Duodenal mucosa (tissue), 2 donors: ENCODE measurements around the gene SH3BGR.

Experiments used
- H3K27ac ChIP-seq: one replicate; pipeline ENCODE4 v1.7.0; 2013; ENCODE audit warnings: low read depth, low read length
- H3K27me3 ChIP-seq, 2 donors: one replicate each; pipeline ENCODE4 v1.7.0; 2013; ENCODE audit warnings: low read length in 2 of 2, control low read depth in 1 of 2; ENCODE audit not compliant: insufficient read depth in 2 of 2, control insufficient read depth in 1 of 2
- H3K36me3 ChIP-seq, 2 donors: one replicate each; pipeline ENCODE4 v1.7.0; 2013; ENCODE audit warnings: low read length in 2 of 2, control low read depth in 1 of 2; ENCODE audit not compliant: insufficient read depth in 2 of 2, control insufficient read depth in 1 of 2
- H3K4me1 ChIP-seq, 2 donors: one replicate each; pipeline ENCODE4 v1.7.0; 2013; ENCODE audit warnings: low read length in 2 of 2, control low read depth in 1 of 2; ENCODE audit not compliant: insufficient read depth in 2 of 2, control insufficient read depth in 1 of 2
- H3K4me3 ChIP-seq, 2 donors: one replicate each; pipeline ENCODE4 v1.7.0; 2013; ENCODE audit warnings: low read length in 2 of 2, low read depth in 1 of 2
- H3K9ac ChIP-seq, 2 donors: one replicate each; pipeline ENCODE4 v1.7.0; 2013; ENCODE audit warnings: low read length in 2 of 2, low read depth in 1 of 2
- H3K9me3 ChIP-seq, 2 donors: one replicate each; pipeline ENCODE4 v1.7.0; 2013; ENCODE audit warnings: low read length in 2 of 2, control low read depth in 1 of 2; ENCODE audit not compliant: control insufficient read depth in 1 of 2

The SH3BGR gene

DNA sequence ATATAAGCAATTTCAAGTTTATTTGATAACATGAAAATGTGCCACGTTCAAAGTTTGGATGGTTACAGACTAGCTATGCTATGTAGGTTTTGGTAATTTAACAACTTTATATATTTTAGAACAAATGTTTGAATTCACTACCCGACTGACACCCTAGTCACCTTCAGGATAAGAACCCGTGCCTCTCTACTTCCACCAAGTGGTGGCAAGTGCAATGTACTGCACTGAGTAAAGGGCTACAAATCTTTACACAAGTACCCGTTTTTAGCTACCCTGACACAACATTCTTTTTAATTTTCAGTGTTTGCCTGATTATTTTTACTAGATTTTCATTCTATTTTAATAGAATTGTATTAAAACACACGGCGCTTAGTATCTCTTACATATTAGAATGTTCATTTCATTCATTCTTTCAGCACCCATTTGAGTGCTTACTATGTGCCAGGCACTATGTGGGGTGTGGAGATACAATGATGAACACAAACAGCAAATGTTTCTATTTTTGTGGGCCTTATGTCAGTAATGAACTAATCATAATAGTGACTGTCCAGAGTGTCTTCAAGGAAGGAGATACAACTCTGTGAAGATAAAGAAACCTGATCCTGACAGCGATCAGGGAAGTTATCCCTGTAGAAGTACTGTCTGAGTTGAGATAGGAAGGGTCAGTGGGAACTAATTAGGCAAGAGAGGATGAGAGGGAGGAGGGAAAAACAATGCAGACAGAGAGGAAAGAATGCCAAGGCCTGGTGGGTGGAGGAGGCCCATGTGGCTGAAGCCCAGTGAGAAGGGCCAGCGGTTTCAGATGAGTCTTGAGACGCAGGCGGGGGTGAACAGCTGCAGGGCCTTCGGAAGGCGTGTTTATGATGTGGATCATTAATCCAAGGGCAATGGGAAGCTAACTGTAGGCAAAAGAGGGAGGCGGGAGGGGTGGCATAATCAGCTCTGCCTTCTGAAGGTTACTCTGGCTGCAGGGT is 10.0 kb upstream of the SH3BGR start:
- Histone ChIP-seq H3K27ac (no peak overlapping the region), H3K36me3 (no peaks in the 10 kb centered on the region), H3K9ac (no peak overlapping the region), H3K9me3 (no peaks in the 10 kb centered on the region), H3K4me1 (peaks cover 13 to 14% of the 10 kb centered on the region in 2 donors), H3K27me3 (no peaks in the 10 kb centered on the region), H3K4me3 (no peak overlapping the region)

- Histone ChIP-seq H3K4me3 (peak overlapping the region; percentile 82 to 92), H3K27me3 (no peaks in the 10 kb centered on the region), H3K9ac (peak overlapping the region; percentile 73 to 84), H3K9me3 (no peaks in the 10 kb centered on the region), H3K4me1 (peaks cover 13 to 14% of the 10 kb centered on the region in 2 donors), H3K36me3 (no peaks in the 10 kb centered on the region), H3K27ac (no peak overlapping the region)
Observed at GRCh38 chr21:39444421-39445180, 7.2 kb upstream of the SH3BGR start.

- H3K4me1 ChIP-seq, result peaks cover 13 to 14% of the 10 kb centered on the region in 2 donors
- no peaks in the 10 kb centered on the region for H3K36me3 ChIP-seq
- peak within 1 kb of the TSS; percentile 90 for H3K27ac ChIP-seq
- no peaks in the 10 kb centered on the region for H3K27me3 ChIP-seq
- no peaks in the 10 kb centered on the region for H3K9me3 ChIP-seq
- peak within 1 kb of the TSS; percentile 82 to 92 for H3K4me3 ChIP-seq
- peak within 1 kb of the TSS; percentile 73 to 84 for H3K9ac ChIP-seq
Observed at GRCh38 chr21:39445321-39446269, 6.2 kb upstream of the SH3BGR start, which contains the start of gene LCA5L. Gene LCA5L, minus strand, starts transcription at chr21:39445778. Its CDS starts 17,285 bp downstream, at chr21:39428493.

DNA sequence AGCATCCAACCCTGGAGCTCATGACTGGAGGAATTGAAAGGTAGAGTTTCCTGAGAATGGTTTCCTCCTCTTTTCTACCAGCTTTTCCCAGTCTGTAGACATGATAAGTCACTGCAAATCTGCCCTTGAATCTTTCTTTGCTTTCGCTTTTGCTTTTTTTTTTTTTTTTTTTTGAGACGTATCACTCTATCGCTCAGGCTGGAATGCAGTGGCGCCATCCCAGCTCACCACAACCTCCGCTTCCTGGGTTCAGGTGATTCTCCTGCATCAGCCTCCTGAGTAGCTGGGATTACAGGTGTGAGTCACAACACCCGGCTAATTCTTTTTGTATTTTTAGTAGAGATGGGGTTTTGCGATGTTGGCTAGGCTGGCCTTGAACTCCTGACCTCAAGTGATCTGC is 4.5 kb upstream of the SH3BGR start:
- Histone ChIP-seq H3K36me3 (no peaks in the 10 kb centered on the region), H3K9me3 (no peaks in the 10 kb centered on the region), H3K4me1 (peaks cover 13 to 14% of the 10 kb centered on the region in 2 donors), H3K27me3 (no peaks in the 10 kb centered on the region), H3K4me3 (no peak overlapping the region), H3K9ac (no peak overlapping the region), H3K27ac (no peak overlapping the region)

DNA sequence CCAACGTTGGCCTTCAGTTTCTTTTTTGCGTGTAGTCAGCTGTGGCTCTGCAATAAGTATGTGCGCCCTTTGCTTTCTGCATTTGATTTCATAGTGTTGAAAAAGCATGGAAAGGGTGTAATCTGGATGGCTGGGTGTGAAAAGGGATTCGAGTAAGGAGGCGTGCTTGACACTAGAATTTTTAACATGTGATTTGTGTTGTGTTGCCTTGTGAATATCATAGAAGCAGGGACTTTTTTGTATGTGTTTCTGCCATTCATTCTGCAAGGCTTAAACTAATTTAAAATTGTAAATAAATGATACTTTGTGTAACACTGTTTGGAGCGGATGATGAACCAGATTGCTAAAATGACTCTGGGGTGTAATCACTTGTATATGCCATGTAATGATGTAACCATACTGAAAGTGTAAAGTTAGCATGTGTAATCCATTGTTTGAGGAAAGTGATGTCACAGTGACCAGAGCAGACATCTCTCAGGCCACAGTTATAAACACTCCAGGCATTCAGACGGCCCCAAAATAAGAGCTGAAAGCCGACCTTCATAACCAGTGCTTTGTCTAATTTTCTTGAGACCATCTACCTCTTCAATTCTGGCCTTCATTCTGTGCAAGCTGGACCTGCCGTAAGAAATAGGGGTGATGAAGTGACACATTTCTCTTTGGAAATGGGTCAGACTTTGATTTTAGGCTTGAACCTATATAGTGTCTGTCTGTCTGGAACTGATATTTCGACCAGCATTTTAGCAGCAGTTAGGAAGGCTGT is 618 bp downstream of the SH3BGR start:
- no peaks in the 10 kb centered on the region for H3K36me3 ChIP-seq
- H3K9ac ChIP-seq, result no peak overlapping the region
- no peaks in the 10 kb centered on the region for H3K27me3 ChIP-seq
- H3K27ac ChIP-seq, result peak overlapping the region; percentile 8
- H3K4me3 ChIP-seq, result no peak overlapping the region
- no peaks in the 10 kb centered on the region for H3K4me1 ChIP-seq
- no peaks in the 10 kb centered on the region for H3K9me3 ChIP-seq

GRCh38 chr21:39452970-39453342 is 1.2 kb downstream of the SH3BGR start:
- Histone ChIP-seq H3K4me3 (no peak overlapping the region), H3K9me3 (no peaks in the 10 kb centered on the region), H3K27me3 (no peaks in the 10 kb centered on the region), H3K4me1 (no peaks in the 10 kb centered on the region), H3K27ac (no peak overlapping the region), H3K36me3 (no peaks in the 10 kb centered on the region), H3K9ac (no peak overlapping the region)

GRCh38 chr21:39453571-39454179 is 1.9 kb downstream of the SH3BGR start:
- Histone ChIP-seq H3K9me3 (no peaks in the 10 kb centered on the region), H3K9ac (no peak overlapping the region), H3K36me3 (no peaks in the 10 kb centered on the region), H3K27ac (no peak overlapping the region), H3K4me3 (no peak overlapping the region), H3K27me3 (no peaks in the 10 kb centered on the region), H3K4me1 (no peaks in the 10 kb centered on the region)

DNA sequence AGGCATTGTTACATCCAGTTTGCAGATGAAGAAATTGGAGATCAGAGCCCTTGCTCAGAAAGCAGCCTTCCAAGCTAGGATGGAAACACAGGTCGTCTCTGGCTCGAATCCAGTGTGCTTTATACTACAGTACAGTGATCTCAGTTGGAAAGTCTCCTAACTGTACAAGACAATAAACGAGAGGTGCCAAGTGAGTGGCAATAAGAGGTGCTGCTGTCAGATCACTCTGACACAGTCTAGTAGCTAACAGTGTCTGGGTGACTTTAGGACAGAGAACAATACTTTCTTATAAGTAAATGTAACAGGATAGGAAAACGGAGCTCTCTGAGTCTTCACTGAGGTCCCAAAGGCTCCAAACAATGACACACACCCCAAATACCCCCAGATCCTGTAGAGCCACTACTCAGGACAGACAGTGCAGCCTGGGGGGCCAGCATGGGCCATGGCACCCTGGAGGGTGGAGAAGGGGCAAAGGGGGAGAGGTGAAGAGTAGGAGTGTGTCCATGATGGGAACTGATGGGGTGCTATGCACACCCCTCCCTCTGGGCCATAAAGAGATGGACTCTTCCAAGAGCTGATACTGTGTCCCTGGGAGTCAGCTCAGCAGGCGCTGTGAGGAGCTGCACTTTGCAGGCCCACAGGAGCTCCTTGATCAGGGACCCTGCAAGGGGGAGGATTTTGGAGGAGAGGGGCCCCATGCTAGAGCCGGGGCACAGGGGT is 3.3 kb downstream of the SH3BGR start:
- no peak overlapping the region for H3K9ac ChIP-seq
- no peak overlapping the region for H3K4me3 ChIP-seq
- no peaks in the 10 kb centered on the region for H3K9me3 ChIP-seq
- H3K27me3 ChIP-seq, result no peaks in the 10 kb centered on the region
- H3K36me3 ChIP-seq, result no peaks in the 10 kb centered on the region
- no peaks in the 10 kb centered on the region for H3K4me1 ChIP-seq
- no peak overlapping the region for H3K27ac ChIP-seq
